ENCODE results near the gene RAB5IF. TPM values are rescaled to one million over a fixed set of nuclear protein-coding genes. Genes with fewer than 3 reads are reported as not detected.
"Not testable (repeated sequence)": the region's sequence is repeated elsewhere in the genome, so short reads cannot be mapped to it uniquely, and the experiment has no call there.

RAB5IF gene
- total RNA-seq, 1 donor: 96.2 TPM

DNA sequence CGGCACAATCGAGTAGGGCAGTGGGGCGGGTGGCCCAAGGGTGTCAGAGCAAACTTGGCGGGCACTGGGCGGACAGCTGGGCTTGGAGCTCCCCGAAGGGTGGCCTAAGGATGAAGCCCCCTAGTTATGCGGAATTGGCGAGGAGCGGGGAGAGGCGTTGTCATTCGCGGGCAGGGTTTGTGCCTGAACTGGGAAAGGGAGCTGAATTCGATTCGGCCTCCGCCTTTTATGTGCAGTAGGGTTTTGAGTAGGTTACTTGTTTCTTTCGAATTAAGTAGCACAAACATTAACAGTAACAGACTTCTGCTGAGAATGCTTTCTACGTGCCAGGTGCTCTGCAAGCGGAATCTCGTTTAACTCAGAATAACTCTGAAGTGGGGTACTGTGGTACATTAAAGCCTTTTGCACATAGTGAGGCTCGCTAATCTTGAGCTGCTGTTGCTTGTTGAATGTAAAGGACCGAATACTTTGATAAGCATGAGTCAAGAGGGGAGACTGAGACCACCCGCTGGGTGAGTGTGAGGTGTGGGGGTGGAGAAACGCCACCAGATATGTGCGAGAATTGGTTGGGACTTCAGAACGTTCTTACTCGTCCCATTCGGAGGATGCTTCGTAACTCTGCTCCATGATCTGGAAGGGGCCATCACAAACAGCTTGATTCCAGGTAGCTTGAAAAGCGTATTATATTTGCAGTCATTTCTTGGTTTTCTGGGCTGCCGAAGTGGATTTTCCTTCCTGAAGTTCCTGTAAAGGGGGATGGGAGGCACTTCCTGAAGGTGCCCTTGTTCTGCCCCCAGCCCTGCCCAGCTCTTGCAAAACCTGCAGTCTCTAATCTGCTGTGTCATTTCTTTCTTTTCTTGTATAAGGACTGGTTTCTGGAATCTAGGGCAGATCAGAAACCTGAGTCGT, 833 bp downstream of the RAB5IF start:
- Histone ChIP-seq H3K27me3 (ENCODE audit: insufficient read depth, low read length) (no peaks in the 10 kb centered on the region), H3K9me3 (ENCODE audit: low read depth, low read length) (no peaks in the 10 kb centered on the region), H3K4me3 (ENCODE audit: low read length) (peak overlapping the region; percentile 98), H3K4me1 (ENCODE audit: insufficient read depth, low read length) (peaks cover 35% of the 10 kb centered on the region)

DNA sequence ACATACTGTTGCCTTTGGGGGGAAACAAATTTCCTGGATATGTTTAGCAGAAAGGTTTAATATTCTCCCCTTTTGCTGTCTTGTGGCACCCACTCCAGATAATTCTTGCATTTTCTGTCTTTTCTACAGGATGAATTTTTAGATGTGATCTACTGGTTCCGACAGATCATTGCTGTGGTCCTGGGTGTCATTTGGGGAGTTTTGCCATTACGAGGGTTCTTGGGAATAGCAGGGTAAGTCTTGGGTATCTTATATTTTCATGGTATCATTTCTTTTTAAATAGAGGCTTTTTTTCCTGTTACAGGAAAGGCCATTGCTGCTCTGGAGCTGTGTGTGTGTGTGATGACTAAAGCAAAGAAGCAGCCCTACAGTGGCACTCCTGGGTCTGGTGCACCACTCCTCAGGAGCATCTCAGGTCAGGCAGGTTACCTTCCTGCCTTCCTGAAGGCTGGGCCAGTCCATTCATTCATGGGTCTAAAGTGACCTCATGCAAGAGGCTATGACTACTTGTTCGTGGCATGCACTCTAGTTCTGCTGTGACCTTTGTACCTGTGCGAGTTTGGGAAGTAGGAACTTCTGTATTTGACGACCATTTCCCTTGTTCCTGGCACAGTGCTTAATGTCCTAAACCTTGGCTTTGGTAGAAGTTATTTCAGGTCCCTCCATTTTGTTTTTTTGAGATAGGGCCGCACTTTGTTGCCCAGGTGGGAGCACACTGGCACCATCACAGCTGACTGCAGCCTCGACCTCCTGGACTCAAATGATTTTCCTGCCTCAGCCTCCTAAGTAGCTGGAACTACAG, 2.2 kb downstream of the RAB5IF start:
- no peaks in the 10 kb centered on the region for H3K27me3 ChIP-seq (ENCODE audit: insufficient read depth, low read length)
- H3K4me1 ChIP-seq (ENCODE audit: insufficient read depth, low read length): peaks cover 32% of the 10 kb centered on the region
- no peaks in the 10 kb centered on the region for H3K9me3 ChIP-seq (ENCODE audit: low read depth, low read length)
- H3K4me3 ChIP-seq (ENCODE audit: low read length): peak overlapping the region; percentile 98

DNA sequence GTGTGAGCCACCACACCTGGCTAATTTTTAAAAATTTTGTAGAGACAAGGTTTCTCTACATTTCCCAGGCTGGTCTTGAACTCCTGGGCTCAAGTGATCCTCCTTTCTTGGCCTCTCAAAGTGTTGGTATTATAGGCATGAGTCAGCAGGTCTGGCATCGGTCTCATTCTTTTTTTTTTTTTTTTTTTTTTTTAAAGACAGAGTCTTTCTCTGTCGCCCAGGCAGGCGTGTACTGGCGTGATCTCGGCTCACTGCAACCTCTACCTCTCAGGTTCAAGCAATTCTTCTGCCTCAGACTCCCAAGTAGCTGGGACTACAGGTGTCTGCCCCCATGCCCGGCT, 2.8 kb downstream of the RAB5IF start:
- H3K4me1 ChIP-seq (ENCODE audit: insufficient read depth, low read length): peaks cover 32% of the 10 kb centered on the region
- H3K27me3 ChIP-seq (ENCODE audit: insufficient read depth, low read length); H3K9me3 ChIP-seq (ENCODE audit: low read depth, low read length); H3K4me3 ChIP-seq (ENCODE audit: low read length): not testable (repeated sequence)

DNA sequence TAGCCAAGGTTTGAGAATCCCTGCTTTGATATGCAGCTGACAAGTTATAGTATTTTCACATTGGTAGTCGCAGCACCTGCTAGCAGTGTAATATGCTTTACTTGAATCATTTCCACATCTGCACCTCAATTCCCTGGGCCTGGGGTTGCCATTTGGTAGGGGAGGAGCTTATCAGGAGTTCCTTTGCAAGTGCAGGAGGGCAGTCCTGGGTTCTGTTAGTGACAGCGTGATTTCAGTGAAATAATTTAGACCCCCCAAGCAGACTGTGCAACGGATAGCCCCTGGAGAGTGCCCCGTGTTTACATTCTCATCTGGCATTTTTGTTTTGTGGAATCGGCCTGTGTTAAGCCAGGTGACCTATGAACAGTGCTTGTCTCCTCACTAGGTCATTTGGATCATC, 6.0 kb downstream of the RAB5IF start:
- H3K27me3 ChIP-seq (ENCODE audit: insufficient read depth, low read length): no peaks in the 10 kb centered on the region
- no peaks in the 10 kb centered on the region for H3K9me3 ChIP-seq (ENCODE audit: low read depth, low read length)
- no peak overlapping the region for H3K4me3 ChIP-seq (ENCODE audit: low read length)
- H3K4me1 ChIP-seq (ENCODE audit: insufficient read depth, low read length): peaks cover 18% of the 10 kb centered on the region

DNA sequence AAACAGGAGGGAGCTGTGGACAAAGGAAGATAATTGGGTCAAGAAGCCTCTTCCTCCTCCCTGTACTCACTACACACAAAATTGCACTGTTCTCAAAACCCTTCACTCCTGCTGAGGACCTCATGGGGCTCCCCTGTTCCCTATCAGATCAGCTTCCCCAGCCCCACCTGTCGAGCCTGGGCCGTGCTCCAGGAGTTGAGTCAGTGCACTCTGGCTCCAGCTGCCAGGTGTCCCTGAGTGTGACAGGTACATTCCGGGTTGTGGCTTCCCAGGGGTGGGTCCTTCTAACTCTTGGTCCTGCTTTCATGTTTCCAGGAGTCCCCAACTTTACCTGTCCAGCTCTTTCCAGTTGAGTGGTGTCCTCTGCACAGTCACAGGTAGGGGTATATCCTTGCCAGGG, 8.4 kb downstream of the RAB5IF start:
- Histone ChIP-seq H3K27me3 (ENCODE audit: insufficient read depth, low read length) (no peaks in the 10 kb centered on the region), H3K4me1 (ENCODE audit: insufficient read depth, low read length) (no peaks in the 10 kb centered on the region), H3K9me3 (ENCODE audit: low read depth, low read length) (no peaks in the 10 kb centered on the region), H3K4me3 (ENCODE audit: low read length) (no peak overlapping the region)

DNA sequence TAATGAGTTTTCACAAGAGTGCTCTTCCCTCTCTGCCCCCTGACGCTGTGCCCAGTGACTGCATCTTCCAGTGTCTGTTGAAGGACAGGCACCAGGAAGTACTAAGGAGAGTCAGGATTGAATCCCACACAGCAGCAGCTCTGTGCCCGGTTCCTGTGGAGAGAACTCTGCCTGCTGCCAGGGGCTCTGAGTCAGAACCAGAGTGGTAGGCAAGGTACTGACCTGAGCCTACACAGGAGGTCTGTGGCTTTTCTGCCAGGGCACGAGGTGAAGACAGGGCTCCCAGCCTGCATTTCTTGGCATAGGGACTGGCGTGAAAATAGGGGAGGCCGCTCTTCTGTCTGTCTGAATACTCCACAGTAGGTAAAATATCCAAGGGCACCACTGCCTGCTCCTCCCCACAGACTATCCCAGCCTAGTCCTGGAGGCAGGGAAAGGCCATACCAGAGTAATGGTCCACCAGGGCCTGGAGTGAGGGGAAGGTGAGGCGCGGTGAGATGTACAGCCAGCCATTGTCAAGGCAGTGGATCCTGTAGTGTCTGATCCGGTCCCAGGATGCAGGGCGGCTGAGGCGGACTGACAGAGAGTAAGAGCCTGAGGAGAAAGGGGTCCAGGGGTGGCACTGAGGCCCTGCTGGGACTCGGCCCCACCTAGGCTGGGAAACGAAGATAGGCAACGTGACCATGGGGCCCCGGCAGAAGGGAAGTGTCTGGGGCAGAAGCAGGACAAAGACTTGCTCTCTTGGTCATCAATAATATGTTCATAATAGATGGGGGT, 9.4 kb downstream of the RAB5IF start:
- H3K4me3 ChIP-seq (ENCODE audit: low read length): no peak overlapping the region
- no peaks in the 10 kb centered on the region for H3K9me3 ChIP-seq (ENCODE audit: low read depth, low read length)
- no peaks in the 10 kb centered on the region for H3K27me3 ChIP-seq (ENCODE audit: insufficient read depth, low read length)

DNA sequence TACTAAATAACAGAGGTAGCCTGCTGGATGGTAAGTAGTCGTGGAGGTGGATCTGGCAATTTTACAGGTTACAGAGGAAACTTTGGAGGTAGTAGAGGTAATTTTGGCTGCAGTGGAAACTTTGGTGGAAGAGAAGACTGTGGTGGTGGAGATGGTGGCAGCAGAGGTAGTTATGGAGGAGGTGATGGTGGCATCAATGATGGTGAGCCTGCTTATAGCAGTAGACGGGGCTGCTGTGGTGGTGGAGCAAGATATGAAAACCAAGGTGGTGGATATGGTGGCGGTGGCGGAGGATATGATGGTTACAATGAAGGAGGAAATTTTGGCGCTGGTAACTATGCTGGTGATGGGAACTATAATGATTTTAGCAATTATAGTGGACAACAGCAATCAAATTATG, 15.3 kb downstream of the RAB5IF start:
- no peaks in the 10 kb centered on the region for H3K27me3 ChIP-seq (ENCODE audit: insufficient read depth, low read length)
- no peak overlapping the region for H3K4me3 ChIP-seq (ENCODE audit: low read length)
- no peaks in the 10 kb centered on the region for H3K9me3 ChIP-seq (ENCODE audit: low read depth, low read length)
- no peaks in the 10 kb centered on the region for H3K4me1 ChIP-seq (ENCODE audit: insufficient read depth, low read length)

More for the DNA sequence above, 9.4 kb downstream of the RAB5IF start:
- H3K4me1 ChIP-seq (ENCODE audit: insufficient read depth, low read length): no peaks in the 10 kb centered on the region

DNA sequence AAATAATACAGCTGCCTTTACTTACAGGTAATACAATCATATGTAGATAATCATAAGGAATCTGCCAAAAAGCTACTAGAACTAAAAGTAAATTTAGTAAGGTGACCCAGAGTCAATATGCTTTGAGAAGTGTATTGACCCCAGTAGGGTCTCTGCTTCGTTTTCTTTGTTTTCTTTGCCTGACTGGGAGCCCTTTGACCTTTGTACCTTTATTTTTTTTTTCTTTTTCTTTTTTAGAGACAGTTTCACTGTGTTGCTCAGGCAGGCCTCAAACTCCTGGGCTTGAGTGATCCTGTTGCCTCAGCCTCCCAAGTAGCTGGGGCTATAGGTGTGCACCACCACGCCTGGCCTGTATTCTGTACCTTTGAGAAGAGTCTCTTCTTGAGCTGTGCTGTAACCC, 17.9 kb downstream of the RAB5IF start:
- no peak overlapping the region for H3K4me3 ChIP-seq (ENCODE audit: low read length)
- H3K9me3 ChIP-seq (ENCODE audit: low read depth, low read length): no peaks in the 10 kb centered on the region
- peaks cover 4% of the 10 kb centered on the region for H3K4me1 ChIP-seq (ENCODE audit: insufficient read depth, low read length)
- H3K27me3 ChIP-seq (ENCODE audit: insufficient read depth, low read length): no peaks in the 10 kb centered on the region

DNA sequence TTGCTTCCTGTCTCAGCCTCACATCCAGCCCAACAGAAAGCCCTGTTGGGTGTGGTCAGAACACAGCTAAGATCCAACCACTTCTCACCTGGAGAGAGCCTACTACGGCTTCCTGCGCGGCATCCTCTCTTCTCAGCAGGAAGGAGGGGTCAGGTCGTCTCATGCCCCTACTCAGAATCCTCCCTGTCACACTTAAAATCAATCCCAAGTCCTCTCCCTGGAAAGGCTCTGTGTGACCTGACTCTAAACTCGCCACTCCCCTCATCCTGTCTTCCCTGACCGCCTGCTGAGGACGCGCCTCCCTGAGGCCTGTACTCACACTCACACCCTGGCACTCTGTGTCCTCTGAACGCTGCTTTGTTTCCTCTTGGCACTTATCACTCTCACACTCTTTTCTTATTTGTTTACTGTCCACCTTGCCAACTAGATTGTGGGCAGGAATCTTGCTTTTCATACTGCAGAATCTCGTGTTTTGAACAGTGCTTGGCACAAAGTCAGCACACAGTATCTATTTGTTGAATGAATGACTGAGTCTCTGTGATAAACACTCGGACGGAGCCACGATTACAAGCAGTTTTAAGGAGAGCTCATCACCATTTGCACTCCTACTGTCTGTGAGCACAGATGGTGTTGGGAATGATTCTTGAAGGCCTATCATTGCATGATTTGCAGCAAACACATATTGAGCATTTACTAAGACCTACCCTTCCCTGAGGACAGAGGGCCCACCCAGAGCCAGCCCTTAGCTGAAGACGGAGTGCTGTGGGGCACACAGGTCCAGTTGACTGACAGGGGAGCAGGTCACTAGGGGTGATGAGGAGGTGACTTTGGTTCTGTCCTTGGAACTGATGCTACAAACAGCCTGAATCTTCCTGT, 18.7 kb downstream of the RAB5IF start:
- no peak overlapping the region for H3K4me3 ChIP-seq (ENCODE audit: low read length)
- H3K9me3 ChIP-seq (ENCODE audit: low read depth, low read length): no peaks in the 10 kb centered on the region
- peaks cover 12% of the 10 kb centered on the region for H3K4me1 ChIP-seq (ENCODE audit: insufficient read depth, low read length)
- H3K27me3 ChIP-seq (ENCODE audit: insufficient read depth, low read length): no peaks in the 10 kb centered on the region

DNA sequence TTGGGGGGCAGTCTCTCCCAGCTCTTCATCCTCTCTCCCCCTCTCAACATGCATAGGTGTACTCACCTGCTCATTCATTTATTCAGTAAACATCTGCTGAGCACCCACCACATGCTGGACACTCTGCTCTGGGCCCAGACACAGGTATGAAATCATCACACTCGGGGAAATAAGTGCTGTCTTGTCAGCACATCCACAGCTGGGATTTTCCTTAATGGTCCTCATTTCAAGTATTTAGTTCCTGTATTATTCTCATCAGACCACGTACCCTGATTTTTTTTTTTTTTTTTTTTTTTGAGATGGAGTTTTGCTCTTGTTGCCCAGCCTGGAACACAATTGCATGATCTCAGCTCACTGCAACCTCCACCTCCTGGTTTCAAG, 19.4 kb downstream of the RAB5IF start:
- Histone ChIP-seq H3K4me3 (ENCODE audit: low read length) (no peak overlapping the region), H3K9me3 (ENCODE audit: low read depth, low read length) (no peaks in the 10 kb centered on the region), H3K4me1 (ENCODE audit: insufficient read depth, low read length) (peaks cover 18% of the 10 kb centered on the region), H3K27me3 (ENCODE audit: insufficient read depth, low read length) (no peaks in the 10 kb centered on the region)

DNA sequence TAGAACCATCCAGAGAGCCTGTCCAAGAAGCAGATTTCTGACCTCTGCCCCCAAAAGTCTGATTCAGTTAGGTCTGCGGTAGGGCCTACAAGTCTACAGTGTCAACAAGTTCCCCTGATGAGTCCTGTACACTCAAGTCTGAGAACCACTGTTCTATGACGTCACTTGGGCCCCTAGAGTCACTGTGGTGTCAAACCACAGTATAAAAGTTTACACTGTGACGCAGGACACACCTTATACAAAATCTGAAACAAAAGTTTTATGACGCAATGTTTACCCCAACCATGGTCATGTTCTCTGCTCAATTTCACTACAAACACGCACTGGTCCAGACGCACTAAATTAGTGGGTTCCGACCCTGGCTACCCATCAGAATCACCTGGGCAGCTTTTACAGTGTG, 22.5 kb downstream of the RAB5IF start:
- Histone ChIP-seq H3K27me3 (ENCODE audit: insufficient read depth, low read length) (no peaks in the 10 kb centered on the region), H3K4me1 (ENCODE audit: insufficient read depth, low read length) (peaks cover 38% of the 10 kb centered on the region), H3K9me3 (ENCODE audit: low read depth, low read length) (no peaks in the 10 kb centered on the region), H3K4me3 (ENCODE audit: low read length) (no peak overlapping the region)

DNA sequence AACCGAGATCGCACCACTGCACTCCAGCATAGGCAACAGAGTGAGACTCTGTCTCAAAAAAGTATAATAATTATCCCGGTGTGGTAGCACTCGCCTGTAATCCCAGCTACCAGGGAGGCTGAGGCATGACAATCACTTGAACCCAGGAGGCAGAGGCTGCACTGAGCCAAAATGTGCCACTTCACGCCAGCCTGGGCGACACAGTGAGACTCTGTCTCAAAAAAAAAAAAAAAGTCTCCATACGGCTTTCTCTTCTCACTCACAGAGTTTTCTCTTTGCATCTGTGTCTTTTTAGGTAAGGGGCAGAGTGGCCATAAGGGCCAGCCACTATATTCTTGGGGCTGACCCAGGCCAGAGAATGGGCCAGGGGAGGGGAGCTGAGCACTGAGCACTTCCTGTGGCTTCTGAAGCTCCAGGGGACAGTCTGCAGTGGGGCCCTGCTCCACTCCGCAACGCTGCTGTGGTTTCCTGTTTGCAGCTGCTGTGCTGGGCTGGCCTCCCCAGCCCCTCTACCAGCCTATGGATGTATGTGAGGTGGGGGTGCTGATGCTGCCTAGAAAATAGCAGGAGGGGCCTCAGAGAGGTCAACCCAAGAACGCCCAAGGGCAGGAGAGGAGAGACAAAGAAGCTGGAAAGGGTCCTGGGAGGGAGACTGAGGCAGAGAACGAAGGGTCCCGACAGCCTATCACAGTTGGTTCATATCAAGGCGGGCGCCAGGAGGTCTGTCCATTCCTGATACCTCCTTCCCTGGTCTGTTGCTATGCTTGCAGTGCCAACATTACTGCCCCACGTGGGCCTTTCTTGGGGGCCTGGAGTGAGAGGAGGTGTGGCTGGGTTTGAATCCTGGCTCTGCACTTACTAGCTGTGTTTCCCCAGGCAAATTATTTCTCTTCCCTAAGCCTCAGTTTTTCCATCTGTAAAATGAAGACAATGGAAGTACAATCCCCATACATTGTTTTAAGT, 24.4 kb downstream of the RAB5IF start:
- H3K4me1 ChIP-seq (ENCODE audit: insufficient read depth, low read length): peaks cover 38% of the 10 kb centered on the region
- H3K4me3 ChIP-seq (ENCODE audit: low read length): no peak overlapping the region
- no peaks in the 10 kb centered on the region for H3K27me3 ChIP-seq (ENCODE audit: insufficient read depth, low read length)
- no peaks in the 10 kb centered on the region for H3K9me3 ChIP-seq (ENCODE audit: low read depth, low read length)

DNA sequence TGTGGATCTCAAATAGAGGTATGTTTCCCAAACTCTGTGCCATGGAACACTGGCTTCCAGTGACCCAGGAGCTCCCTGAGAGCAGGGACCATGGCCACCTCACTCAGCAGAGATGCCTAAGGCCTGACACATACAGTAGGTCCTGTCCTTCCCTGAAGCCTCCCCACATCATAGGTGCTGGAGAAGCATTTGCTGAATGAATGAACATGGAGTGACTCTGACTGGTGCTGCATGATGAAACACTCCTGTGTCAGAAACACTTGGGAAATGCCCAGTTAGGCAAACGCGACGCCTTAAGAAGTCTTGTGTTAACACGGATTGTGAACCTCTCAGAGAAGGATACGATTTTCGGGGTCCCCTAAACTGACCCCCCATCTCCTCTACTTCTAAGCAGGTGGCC, 26.1 kb downstream of the RAB5IF start:
- Histone ChIP-seq H3K4me1 (ENCODE audit: insufficient read depth, low read length) (peaks cover 38% of the 10 kb centered on the region), H3K4me3 (ENCODE audit: low read length) (no peak overlapping the region), H3K27me3 (ENCODE audit: insufficient read depth, low read length) (no peaks in the 10 kb centered on the region), H3K9me3 (ENCODE audit: low read depth, low read length) (no peaks in the 10 kb centered on the region)
